Erythroblast (primary cell): Measurements from ENCODE around the gene GPC5.

Experiments used
- GATA1 ChIP-seq: IDR thresholded peaks from 2 replicates; pipeline ENCODE4 v1.6.1; 2011; ENCODE audit warnings: low read depth, mild to moderate bottlenecking, control low read depth, low read length, moderate library complexity
- POLR2A ChIP-seq: IDR thresholded peaks from 2 replicates; pipeline ENCODE4 v1.6.1; 2011; ENCODE audit warnings: mild to moderate bottlenecking, low read length

GRCh38 chr13:92232871-92233270 is 834.5 kb downstream of the GPC5 start:
- TF ChIP-seq POLR2A (no peak), GATA1 (no peak)
